ENCODE data around the gene MYBL2.

The MYBL2 gene

DNA sequence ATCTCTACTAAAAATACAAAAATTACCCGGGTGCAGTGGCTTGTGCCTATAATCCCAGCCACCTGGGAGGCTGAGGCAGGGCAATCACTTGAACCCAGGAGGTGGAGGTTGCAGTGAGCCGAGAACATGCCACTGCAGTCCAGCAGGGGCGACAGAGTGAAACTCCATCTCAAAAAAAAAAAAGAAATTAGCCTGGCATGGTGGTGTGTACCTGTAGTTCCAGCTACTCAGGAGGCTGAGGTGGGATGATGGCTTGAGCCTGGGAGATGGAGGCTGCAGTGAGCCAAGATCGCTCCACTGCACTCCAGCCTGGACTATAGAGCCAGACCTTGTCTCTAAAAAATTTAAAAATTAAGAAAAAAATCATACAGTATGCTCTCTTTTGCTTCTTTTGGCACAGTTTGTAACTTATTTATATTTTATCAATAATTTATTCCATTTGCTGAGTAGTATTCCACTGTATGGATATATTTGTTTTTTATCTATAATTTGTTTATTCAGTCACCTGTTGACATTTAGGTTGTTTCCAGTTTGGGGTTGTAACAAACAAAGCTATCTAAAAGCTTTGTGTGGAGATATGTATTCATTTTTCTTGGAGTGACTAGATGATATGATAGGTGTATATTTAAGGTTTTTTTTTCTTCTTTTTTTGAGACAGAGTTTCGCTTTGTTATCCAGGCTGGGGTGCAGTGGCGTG is 8.0 kb upstream of the MYBL2 start:
- H3K4me3 ChIP-seq (ENCODE audit: low read depth, low read length), result peak overlapping the region; percentile 66; the same call in 1 of the 2 replicates
- H3K9ac ChIP-seq (ENCODE audit: low read length), result no peak overlapping the region
- H3K4me1 ChIP-seq (ENCODE audit: control insufficient read depth, insufficient read depth, low read length), result no peaks in the 10 kb centered on the region
- H3K9me3 ChIP-seq (ENCODE audit: control insufficient read depth, insufficient read depth, low read depth, low read length), result no peaks in the 10 kb centered on the region
- H3K27ac ChIP-seq (ENCODE audit: low read depth, low read length), result no peak overlapping the region
- H3K36me3 ChIP-seq (ENCODE audit: control insufficient read depth, insufficient read depth, low read length), result no peaks in the 10 kb centered on the region
- H3K27me3 ChIP-seq (ENCODE audit: control insufficient read depth, insufficient read depth, low read length), result no peaks in the 10 kb centered on the region

DNA sequence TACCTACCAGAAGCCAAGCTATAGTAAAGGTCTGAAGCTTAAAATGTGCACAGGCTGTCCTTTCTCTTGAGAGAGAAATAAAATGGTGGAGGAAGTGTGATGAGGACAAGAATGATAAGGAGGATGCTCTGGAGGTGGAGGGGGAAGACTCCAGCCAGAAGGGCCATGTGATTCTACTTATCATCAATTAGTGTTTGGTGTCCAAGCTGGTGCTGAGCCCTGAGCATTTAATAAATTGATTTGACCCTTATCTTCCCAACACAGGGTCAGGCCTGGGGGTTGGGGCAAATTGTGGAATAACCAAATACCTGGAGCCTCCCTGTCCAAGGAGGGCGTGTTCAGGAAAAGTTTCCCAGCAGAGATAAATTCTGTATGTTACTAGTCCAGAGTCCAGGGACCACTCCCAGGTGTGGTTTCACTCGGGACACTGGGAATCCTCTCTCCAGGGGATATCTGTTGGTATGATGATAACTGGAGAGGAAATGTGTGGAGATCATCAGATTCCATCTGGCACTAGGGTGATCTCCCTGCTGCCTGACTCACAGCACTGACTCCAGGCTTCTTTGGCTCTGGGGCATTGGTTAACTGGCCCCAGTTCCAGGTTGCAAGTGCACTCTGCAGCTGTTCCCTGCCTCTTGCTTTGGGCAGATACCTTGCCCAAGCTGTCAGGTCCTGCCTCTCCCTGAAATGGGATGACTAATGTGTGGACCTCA is 3.8 kb upstream of the MYBL2 start:
- Histone ChIP-seq H3K27ac (ENCODE audit: low read depth, low read length) (no peak overlapping the region), H3K4me3 (ENCODE audit: low read depth, low read length) (no peak overlapping the region)

DNA sequence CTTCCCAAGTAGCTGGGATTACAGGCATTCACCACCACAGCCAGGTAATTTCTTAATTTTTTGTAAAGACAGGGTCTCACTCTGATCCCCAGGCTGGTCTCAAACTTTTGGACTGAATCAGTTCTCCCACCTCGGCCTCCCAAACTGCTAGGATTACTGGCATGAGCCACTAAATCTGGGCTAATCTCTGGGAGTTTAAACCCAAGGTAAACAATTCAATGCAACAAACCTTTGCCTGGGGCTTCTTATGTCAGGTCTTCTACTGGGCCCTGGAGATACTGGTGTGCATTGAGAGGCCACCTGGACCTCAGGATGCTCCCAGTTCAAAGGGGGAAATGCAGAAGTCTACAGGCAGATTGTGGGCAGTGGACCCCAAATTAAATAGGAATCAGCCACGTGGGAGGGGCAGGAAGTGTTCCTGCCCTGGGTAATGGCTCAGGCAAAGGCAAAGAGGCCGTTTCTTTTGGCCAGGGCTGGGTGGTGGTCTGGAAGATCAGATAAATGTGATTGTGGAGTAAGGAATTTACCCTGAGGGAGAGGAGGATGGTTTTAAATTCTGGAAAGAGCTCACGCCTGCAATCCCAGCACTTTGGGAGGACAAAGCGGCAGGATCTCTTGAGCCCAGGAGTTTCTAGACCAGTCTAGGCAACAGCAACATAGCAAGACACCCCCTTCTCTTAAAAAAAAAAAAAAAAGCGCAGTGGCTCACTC is 1.3 kb upstream of the MYBL2 start:
- Histone ChIP-seq H3K4me3 (ENCODE audit: low read depth, low read length) (no peak overlapping the region), H3K36me3 (ENCODE audit: control insufficient read depth, insufficient read depth, low read length) (peaks cover 13% of the 10 kb centered on the region), H3K9me3 (ENCODE audit: control insufficient read depth, insufficient read depth, low read depth, low read length) (no peaks in the 10 kb centered on the region), H3K27me3 (ENCODE audit: control insufficient read depth, insufficient read depth, low read length) (no peaks in the 10 kb centered on the region), H3K4me1 (ENCODE audit: control insufficient read depth, insufficient read depth, low read length) (peaks cover 9% of the 10 kb centered on the region; the same call in 1 of the 2 replicates), H3K9ac (ENCODE audit: low read length) (no peak overlapping the region), H3K27ac (ENCODE audit: low read depth, low read length) (no peak overlapping the region)

More for the DNA sequence above, 3.8 kb upstream of the MYBL2 start:
- Histone ChIP-seq H3K36me3 (ENCODE audit: control insufficient read depth, insufficient read depth, low read length) (no peaks in the 10 kb centered on the region), H3K4me1 (ENCODE audit: control insufficient read depth, insufficient read depth, low read length) (peaks cover 9% of the 10 kb centered on the region; the same call in 1 of the 2 replicates), H3K9me3 (ENCODE audit: control insufficient read depth, insufficient read depth, low read depth, low read length) (no peaks in the 10 kb centered on the region), H3K27me3 (ENCODE audit: control insufficient read depth, insufficient read depth, low read length) (no peaks in the 10 kb centered on the region), H3K9ac (ENCODE audit: low read length) (no peak overlapping the region)

DNA sequence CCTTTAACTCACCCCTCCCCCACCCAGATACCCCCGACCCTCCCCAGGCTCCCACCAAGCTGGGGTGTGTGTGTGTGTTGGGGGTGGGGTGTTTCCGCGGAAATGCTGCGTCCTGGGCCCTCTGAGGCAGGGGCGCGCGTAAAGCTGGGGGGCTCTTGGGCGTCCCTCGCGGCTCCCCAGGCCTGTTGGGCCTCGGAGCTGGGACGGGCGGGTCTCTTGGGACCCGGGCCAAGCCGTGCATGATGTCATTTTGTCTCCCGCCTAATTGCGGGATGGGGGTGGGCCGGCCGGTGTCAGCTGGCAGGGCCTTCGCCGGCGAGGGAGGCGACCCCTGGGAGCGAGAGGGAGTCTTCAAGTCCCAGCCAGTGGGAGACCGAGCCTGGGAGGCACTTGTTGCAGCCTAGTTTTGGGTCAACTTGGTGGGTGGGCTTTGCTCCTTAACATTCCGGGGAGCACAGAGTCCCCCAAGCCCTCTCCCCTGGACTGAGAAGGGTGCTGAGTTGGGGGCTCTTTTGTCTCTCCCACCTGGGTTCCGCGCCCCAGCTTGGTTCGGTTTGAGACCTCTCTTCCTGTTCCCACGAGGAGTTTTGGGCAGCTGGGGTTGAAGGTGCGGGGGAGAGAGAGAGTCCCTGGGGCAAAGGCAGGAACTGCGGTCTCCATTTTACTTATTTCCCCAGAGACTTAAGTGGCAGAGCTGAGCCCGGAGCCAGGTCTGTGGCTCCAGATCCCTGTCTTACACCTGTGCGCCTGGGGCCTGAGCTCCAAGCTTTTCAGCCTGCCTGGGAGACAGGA is 623 bp downstream of the MYBL2 start:
- Histone ChIP-seq H3K36me3 (ENCODE audit: control insufficient read depth, insufficient read depth, low read length) (peaks cover 21% of the 10 kb centered on the region), H3K27me3 (ENCODE audit: control insufficient read depth, insufficient read depth, low read length) (no peaks in the 10 kb centered on the region), H3K9ac (ENCODE audit: low read length) (peak overlapping the region; percentile 89), H3K27ac (ENCODE audit: low read depth, low read length) (peak overlapping the region; percentile 83; the same call in 1 of the 2 replicates), H3K4me3 (ENCODE audit: low read depth, low read length) (peak overlapping the region; percentile 92), H3K9me3 (ENCODE audit: control insufficient read depth, insufficient read depth, low read depth, low read length) (no peaks in the 10 kb centered on the region), H3K4me1 (ENCODE audit: control insufficient read depth, insufficient read depth, low read length) (peaks cover 9% of the 10 kb centered on the region; the same call in 1 of the 2 replicates)

DNA sequence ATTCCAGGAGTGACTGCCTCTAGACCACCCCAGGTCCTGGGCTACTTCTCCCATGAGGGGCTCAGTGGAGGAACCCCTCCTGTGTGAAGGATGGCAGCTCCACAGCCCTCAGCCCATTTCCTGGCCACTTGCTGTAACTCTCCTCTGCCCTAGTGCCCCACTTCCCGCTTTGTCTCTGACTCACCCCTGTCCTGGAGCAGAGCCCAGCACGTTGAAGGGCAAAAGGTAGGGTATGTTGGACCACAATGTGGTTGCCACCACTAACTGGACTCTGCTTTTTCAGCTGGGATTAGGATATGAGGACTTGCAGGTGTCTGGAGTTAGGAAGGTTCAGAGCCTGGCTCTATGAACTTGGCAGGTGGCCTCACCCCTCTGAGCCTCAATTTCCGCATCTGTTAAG is 2.4 kb downstream of the MYBL2 start:
- Histone ChIP-seq H3K9me3 (ENCODE audit: control insufficient read depth, insufficient read depth, low read depth, low read length) (no peaks in the 10 kb centered on the region), H3K9ac (ENCODE audit: low read length) (no peak overlapping the region), H3K4me3 (ENCODE audit: low read depth, low read length) (no peak overlapping the region), H3K36me3 (ENCODE audit: control insufficient read depth, insufficient read depth, low read length) (peaks cover 36% of the 10 kb centered on the region), H3K27me3 (ENCODE audit: control insufficient read depth, insufficient read depth, low read length) (no peaks in the 10 kb centered on the region), H3K27ac (ENCODE audit: low read depth, low read length) (no peak overlapping the region), H3K4me1 (ENCODE audit: control insufficient read depth, insufficient read depth, low read length) (peaks cover 9% of the 10 kb centered on the region; the same call in 1 of the 2 replicates)

DNA sequence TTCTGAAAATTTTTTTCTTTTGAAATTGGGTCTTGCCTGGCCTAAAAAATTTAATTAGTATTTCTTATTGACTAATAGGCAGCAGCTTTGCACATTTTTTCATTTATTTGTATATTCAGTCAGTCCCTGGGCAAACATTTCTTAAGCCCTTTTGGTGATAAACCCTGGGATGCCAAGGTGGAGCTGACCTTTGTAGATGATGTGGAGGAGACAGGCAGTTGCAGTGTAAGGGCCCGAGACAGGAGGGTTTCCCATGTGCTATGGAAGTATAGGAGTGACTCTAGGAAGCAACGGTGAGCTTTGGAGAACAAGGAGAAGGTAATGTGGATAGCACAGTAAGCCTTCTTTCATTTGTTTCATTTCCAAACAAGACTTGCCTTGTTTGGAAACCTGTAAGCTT is 3.5 kb downstream of the MYBL2 start:
- no peak overlapping the region for H3K4me3 ChIP-seq (ENCODE audit: low read depth, low read length)
- no peak overlapping the region for H3K27ac ChIP-seq (ENCODE audit: low read depth, low read length)
- H3K9ac ChIP-seq (ENCODE audit: low read length), result no peak overlapping the region
- H3K4me1 ChIP-seq (ENCODE audit: control insufficient read depth, insufficient read depth, low read length), result peaks cover 6% of the 10 kb centered on the region; the same call in 1 of the 2 replicates
- H3K27me3 ChIP-seq (ENCODE audit: control insufficient read depth, insufficient read depth, low read length), result no peaks in the 10 kb centered on the region
- peaks cover 42% of the 10 kb centered on the region for H3K36me3 ChIP-seq (ENCODE audit: control insufficient read depth, insufficient read depth, low read length)
- H3K9me3 ChIP-seq (ENCODE audit: control insufficient read depth, insufficient read depth, low read depth, low read length), result no peaks in the 10 kb centered on the region

DNA sequence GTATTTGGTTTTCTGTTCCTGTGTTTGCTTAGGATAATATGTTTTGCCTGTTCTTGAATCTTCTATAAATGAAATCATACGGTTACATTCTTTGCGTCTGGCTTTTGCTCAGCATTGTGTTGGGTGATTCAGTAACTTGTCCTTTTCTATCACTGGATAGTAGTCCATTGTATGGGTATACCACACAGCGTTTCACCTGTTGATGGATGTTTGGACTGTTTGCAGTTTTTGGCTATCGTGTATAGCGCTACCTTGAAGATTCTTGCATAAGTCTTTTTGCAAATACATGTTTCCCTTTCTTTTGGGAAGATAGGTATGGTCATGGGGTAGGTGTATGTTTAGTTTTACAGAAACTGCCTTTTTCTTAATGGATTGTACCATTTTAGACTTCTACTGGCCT is 9.5 kb downstream of the MYBL2 start:
- Histone ChIP-seq H3K9me3 (ENCODE audit: control insufficient read depth, insufficient read depth, low read depth, low read length) (no peaks in the 10 kb centered on the region), H3K4me3 (ENCODE audit: low read depth, low read length) (no peak overlapping the region), H3K36me3 (ENCODE audit: control insufficient read depth, insufficient read depth, low read length) (peaks cover 63% of the 10 kb centered on the region), H3K27me3 (ENCODE audit: control insufficient read depth, insufficient read depth, low read length) (no peaks in the 10 kb centered on the region), H3K4me1 (ENCODE audit: control insufficient read depth, insufficient read depth, low read length) (peaks cover 3% of the 10 kb centered on the region; the same call in 1 of the 2 replicates), H3K9ac (ENCODE audit: low read length) (no peak overlapping the region), H3K27ac (ENCODE audit: low read depth, low read length) (no peak overlapping the region)

DNA sequence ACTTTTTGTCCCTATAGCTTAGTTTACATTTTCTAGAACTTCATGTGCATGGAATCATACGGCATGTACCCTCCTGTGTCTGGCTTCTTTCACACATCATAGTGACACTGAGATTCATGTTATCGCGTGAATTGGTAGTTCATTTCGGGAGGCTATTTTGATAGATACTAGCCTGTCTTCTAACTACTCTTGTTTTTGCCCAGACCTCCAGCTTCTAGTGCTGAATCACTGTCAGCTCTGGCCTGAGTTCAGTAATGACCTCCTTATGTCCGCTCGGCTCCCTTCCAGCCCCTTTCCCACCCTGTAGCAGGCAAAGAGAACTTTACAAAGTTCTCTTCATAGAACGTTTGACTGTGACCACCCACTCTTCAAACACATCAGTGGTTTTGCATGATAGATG is 14.1 kb downstream of the MYBL2 start:
- no peak overlapping the region for H3K4me3 ChIP-seq (ENCODE audit: low read depth, low read length)
- peaks cover 3% of the 10 kb centered on the region; the same call in 1 of the 2 replicates for H3K4me1 ChIP-seq (ENCODE audit: control insufficient read depth, insufficient read depth, low read length)
- H3K9ac ChIP-seq (ENCODE audit: low read length), result no peak overlapping the region
- no peaks in the 10 kb centered on the region for H3K9me3 ChIP-seq (ENCODE audit: control insufficient read depth, insufficient read depth, low read depth, low read length)
- peak overlapping the region; percentile 16; the same call in 1 of the 2 replicates for H3K27ac ChIP-seq (ENCODE audit: low read depth, low read length)
- no peaks in the 10 kb centered on the region for H3K27me3 ChIP-seq (ENCODE audit: control insufficient read depth, insufficient read depth, low read length)
- peaks cover 60% of the 10 kb centered on the region for H3K36me3 ChIP-seq (ENCODE audit: control insufficient read depth, insufficient read depth, low read length)

DNA sequence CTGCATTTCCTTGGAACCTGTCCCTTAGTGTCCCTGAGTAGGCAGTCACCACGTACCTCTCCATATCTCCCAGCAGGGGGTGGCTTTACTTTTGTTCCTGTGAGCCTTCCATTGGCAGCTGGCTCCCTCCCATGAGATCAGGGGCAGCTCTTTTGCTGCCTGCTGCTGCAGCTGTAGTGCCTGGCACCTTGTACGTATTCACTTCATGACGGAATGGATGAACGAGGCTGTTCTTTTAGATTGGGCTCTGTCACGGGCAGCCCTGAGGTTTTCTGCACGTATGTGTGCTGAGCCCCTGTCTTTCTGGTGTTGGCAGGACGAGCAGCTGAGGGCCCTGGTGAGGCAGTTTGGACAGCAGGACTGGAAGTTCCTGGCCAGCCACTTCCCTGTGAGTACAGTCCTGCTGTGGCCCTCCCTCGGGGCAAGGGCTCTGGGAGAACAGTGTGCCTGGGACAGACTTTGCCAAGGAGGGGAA is 14.6 kb downstream of the MYBL2 start:
- Histone ChIP-seq H3K9me3 (ENCODE audit: control insufficient read depth, insufficient read depth, low read depth, low read length) (no peaks in the 10 kb centered on the region), H3K27me3 (ENCODE audit: control insufficient read depth, insufficient read depth, low read length) (no peaks in the 10 kb centered on the region), H3K27ac (ENCODE audit: low read depth, low read length) (peak overlapping the region; percentile 16; the same call in 1 of the 2 replicates), H3K36me3 (ENCODE audit: control insufficient read depth, insufficient read depth, low read length) (peaks cover 60% of the 10 kb centered on the region), H3K4me3 (ENCODE audit: low read depth, low read length) (no peak overlapping the region), H3K4me1 (ENCODE audit: control insufficient read depth, insufficient read depth, low read length) (peaks cover 3% of the 10 kb centered on the region; the same call in 1 of the 2 replicates), H3K9ac (ENCODE audit: low read length) (no peak overlapping the region)

DNA sequence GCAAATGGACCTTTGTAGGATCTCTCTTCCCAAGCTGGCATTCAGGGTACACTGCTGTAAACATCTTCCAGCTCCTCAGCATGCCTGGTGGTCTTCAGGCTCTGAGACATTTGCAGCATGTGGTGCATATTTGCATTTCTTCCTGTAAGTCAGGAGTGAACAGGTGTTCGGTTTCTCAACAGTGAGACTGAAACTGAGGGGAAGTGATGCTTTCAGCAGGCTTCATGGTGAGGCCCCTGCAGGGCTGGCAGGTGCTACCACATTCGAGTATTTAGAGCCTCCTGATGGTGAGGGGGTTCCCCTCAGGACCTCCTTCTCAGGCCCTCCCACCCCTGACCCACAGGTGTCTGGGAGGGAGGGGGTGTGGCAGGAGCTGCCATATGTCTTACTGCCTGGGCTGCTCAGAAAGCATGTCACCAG is 15.1 kb downstream of the MYBL2 start:
- Histone ChIP-seq H3K9ac (ENCODE audit: low read length) (no peak overlapping the region), H3K36me3 (ENCODE audit: control insufficient read depth, insufficient read depth, low read length) (peaks cover 63% of the 10 kb centered on the region), H3K9me3 (ENCODE audit: control insufficient read depth, insufficient read depth, low read depth, low read length) (no peaks in the 10 kb centered on the region), H3K27ac (ENCODE audit: low read depth, low read length) (no peak overlapping the region), H3K27me3 (ENCODE audit: control insufficient read depth, insufficient read depth, low read length) (no peaks in the 10 kb centered on the region), H3K4me3 (ENCODE audit: low read depth, low read length) (no peak overlapping the region), H3K4me1 (ENCODE audit: control insufficient read depth, insufficient read depth, low read length) (peaks cover 3% of the 10 kb centered on the region; the same call in 1 of the 2 replicates)

Data from HUES6 (cell line).